H1 (cell line): Measurements from ENCODE around the gene DECR2. TPM values are rescaled to one million over a fixed set of nuclear protein-coding genes. Genes with fewer than 3 reads are reported as not detected.

ENCODE experiments used
- CTCF ChIA-PET: fragments of 300-600 bp; sonication (Branson Sonifier 250); formaldehyde crosslinking; loops from one replicate; lab custom pipeline; 2021; ENCODE audit not compliant: partially characterized antibody; lab: Charles Lee
- POLR2A ChIA-PET: fragments of 300-600 bp; sonication (Branson Sonifier 250); formaldehyde crosslinking; loops from one replicate; lab custom pipeline; 2021; ENCODE audit warnings: inconsistent platforms; ENCODE audit not compliant: partially characterized antibody; lab: Charles Lee
- DNase-seq, 2 experiments: peaks; one replicate each; pipeline versions ENCODE4 v3.0.0 to v3.0.0-alpha.2; 2010 to 2022; ENCODE audit warnings: low spot score in 2 of 2, low read depth in 1 of 2, mixed read lengths in 1 of 2
- FAIRE-seq: peaks from 2 replicates; lab custom pipeline; 2011; peaks lifted over from hg19 to GRCh38; lab: Jason Lieb, UNC
- H2AFZ ChIP-seq: 2 replicates; pipeline ENCODE4 v1.8.1; 2012; ENCODE audit warnings: low read length, inconsistent platforms
- H2AK5ac ChIP-seq: 2 replicates; pipeline ENCODE4 v1.6.1; 2013; ENCODE audit warnings: low read depth, low read length
- H2BK120ac ChIP-seq: replicated peaks from 2 replicates; pipeline ENCODE3; 2013; ENCODE audit warnings: low read depth, low read length, inconsistent platforms
- H2BK12ac ChIP-seq: 2 replicates; pipeline ENCODE4 v1.6.1; 2013; ENCODE audit warnings: low read depth, low read length
- H2BK15ac ChIP-seq: 2 replicates; pipeline ENCODE4 v1.6.1; 2013; ENCODE audit warnings: low read length
- H2BK20ac ChIP-seq: 2 replicates; pipeline ENCODE4 v1.6.1; 2013; ENCODE audit warnings: low read length
- H2BK5ac ChIP-seq: 2 replicates; pipeline ENCODE4 v1.6.1; 2013; ENCODE audit warnings: low read depth, low read length
- H3K14ac ChIP-seq: 2 replicates; pipeline ENCODE4 v1.6.1; 2013; ENCODE audit warnings: inconsistent platforms; ENCODE audit not compliant: insufficient read length
- H3K18ac ChIP-seq: 2 replicates; pipeline ENCODE4 v1.6.1; 2013; ENCODE audit warnings: low read length; ENCODE audit errors: extremely low read depth
- H3K23ac ChIP-seq: 2 replicates; pipeline ENCODE4 v1.6.1; 2013; ENCODE audit warnings: inconsistent platforms; ENCODE audit not compliant: insufficient read length
- H3K23me2 ChIP-seq: 2 replicates; pipeline ENCODE4 v1.6.1; 2013; ENCODE audit warnings: low read depth, low read length
- H3K27ac ChIP-seq: 2 replicates; pipeline ENCODE4 v1.6.1; 2011; ENCODE audit warnings: low read depth, low read length, inconsistent platforms
- H3K27me3 ChIP-seq, 4 experiments: replicated peaks in 1 of 4; 1 replicate in 1 of 4; 2 replicates in 3 of 4; pipeline versions ENCODE4 v1.6.1 to v1.8.1; 2011 to 2013; ENCODE audit warnings: low read length in 3 of 4, mild to moderate bottlenecking in 3 of 4, inconsistent platforms in 2 of 4, mixed read lengths in 2 of 4, moderate library complexity in 1 of 4; ENCODE audit not compliant: control insufficient read depth in 3 of 4, insufficient read depth in 3 of 4; ENCODE audit errors: extremely low read depth in 1 of 4
- H3K36me3 ChIP-seq, 4 experiments: 2 replicates each; pipeline versions ENCODE4 v1.6.1 to v1.8.1; 2011 to 2013; ENCODE audit warnings: mild to moderate bottlenecking in 4 of 4, low read length in 3 of 4, moderate library complexity in 2 of 4, control low read depth in 1 of 4, inconsistent platforms in 1 of 4; ENCODE audit not compliant: insufficient read depth in 4 of 4, control insufficient read depth in 2 of 4
- H3K4ac ChIP-seq: replicated peaks from 2 replicates; pipeline ENCODE3; 2013; ENCODE audit warnings: low read length, low read depth, mixed read lengths, inconsistent platforms; ENCODE audit not compliant: insufficient read length
- H3K4me1 ChIP-seq, 4 experiments: replicated peaks in 1 of 4; 1 replicate in 1 of 4; 2 replicates in 3 of 4; pipeline versions ENCODE4 v1.6.1 to v1.8.1; 2011 to 2013; ENCODE audit warnings: low read length in 3 of 4, inconsistent platforms in 2 of 4, mixed read lengths in 1 of 4; ENCODE audit not compliant: insufficient read depth in 4 of 4, control insufficient read depth in 3 of 4
- H3K4me2 ChIP-seq, 2 experiments: 2 replicates each; pipeline versions ENCODE4 v1.6.1 to v1.8.1; 2011 to 2013; ENCODE audit warnings: low read depth in 2 of 2, low read length in 2 of 2, control low read depth in 1 of 2, inconsistent platforms in 1 of 2, mild to moderate bottlenecking in 1 of 2; ENCODE audit not compliant: insufficient read depth in 1 of 2
- H3K4me3 ChIP-seq, 4 experiments: fragments of 200-600, 300-600 bp in 1 of 4; sonication (generic), shearing (Covaris generic), sonication (Bioruptor Twin) in 1 of 4; 2 replicates each; pipeline versions ENCODE4 v1.5.1 to v1.8.1; 2011 to 2016; ENCODE audit warnings: low read length in 4 of 4, low read depth in 3 of 4, control low read depth in 2 of 4, inconsistent platforms in 2 of 4, mild to moderate bottlenecking in 2 of 4, mixed read lengths in 1 of 4, moderate library complexity in 1 of 4; ENCODE audit not compliant: insufficient read depth in 2 of 4; ENCODE audit errors: extremely low read depth in 1 of 4
- H3K56ac ChIP-seq: replicated peaks from 2 replicates; pipeline ENCODE3; 2013; ENCODE audit warnings: low read depth, mild to moderate bottlenecking, mixed read lengths, low read length, inconsistent platforms; ENCODE audit not compliant: insufficient read length
- H3K79me1 ChIP-seq: 2 replicates; pipeline ENCODE4 v1.6.1; 2013; ENCODE audit warnings: low read depth, low read length, control low read depth
- H3K79me2 ChIP-seq, 2 experiments: 2 replicates each; pipeline versions ENCODE4 v1.6.1 to v1.8.1; 2012 to 2013; ENCODE audit warnings: low read length in 2 of 2, mild to moderate bottlenecking in 2 of 2, inconsistent platforms in 1 of 2; ENCODE audit not compliant: insufficient read depth in 2 of 2, control insufficient read depth in 1 of 2
- H3K9ac ChIP-seq, 4 experiments: replicated peaks in 1 of 4; 1 replicate in 1 of 4; 2 replicates in 3 of 4; pipeline versions ENCODE4 v1.6.1 to v1.8.1; 2011 to 2013; ENCODE audit warnings: low read depth in 3 of 4, low read length in 3 of 4, control low read depth in 2 of 4, mild to moderate bottlenecking in 2 of 4, moderate library complexity in 2 of 4, inconsistent platforms in 1 of 4; ENCODE audit errors: extremely low read depth in 1 of 4
- H3K9me3 ChIP-seq, 2 experiments: 2 replicates each; pipeline versions ENCODE4 v1.6.1 to v1.8.1; 2012 to 2013; ENCODE audit warnings: mild to moderate bottlenecking in 2 of 2, moderate library complexity in 2 of 2, control low read depth in 1 of 2, inconsistent platforms in 1 of 2, low read depth in 1 of 2, low read length in 1 of 2, mixed read lengths in 1 of 2; ENCODE audit not compliant: insufficient read depth in 2 of 2
- H4K20me1 ChIP-seq, 2 experiments: replicated peaks in 1 of 2; 2 replicates each; pipeline versions ENCODE3 to v1.8.1; 2011 to 2013; ENCODE audit warnings: inconsistent platforms in 2 of 2, low read length in 2 of 2, mild to moderate bottlenecking in 1 of 2; ENCODE audit not compliant: insufficient read depth in 2 of 2, control insufficient read depth in 1 of 2
- H4K5ac ChIP-seq: 2 replicates; pipeline ENCODE4 v1.6.1; 2013; ENCODE audit warnings: low read length, low read depth, mixed read lengths, inconsistent platforms; ENCODE audit not compliant: insufficient read length
- H4K8ac ChIP-seq: 2 replicates; pipeline ENCODE4 v1.8.0; 2013; ENCODE audit warnings: mild to moderate bottlenecking, moderate library complexity, low read length, inconsistent platforms; ENCODE audit not compliant: insufficient read depth; ENCODE audit errors: extremely low read depth
- H4K91ac ChIP-seq: replicated peaks from 2 replicates; pipeline ENCODE3; 2013; ENCODE audit warnings: low read length, mixed read lengths, inconsistent platforms; ENCODE audit not compliant: insufficient read length
- ATF2 ChIP-seq: IDR thresholded peaks from 2 replicates; pipeline ENCODE4 v1.6.1; 2012; ENCODE audit warnings: low read length, inconsistent platforms
- YY1 ChIP-seq: IDR thresholded peaks from 2 replicates; pipeline ENCODE4 v1.6.1; 2011; ENCODE audit warnings: low read depth, mild to moderate bottlenecking, low read length
- WGBS, 2 experiments: shearing (Covaris generic) in 1 of 2; methylation state at CpG; one replicate each; pipeline versions ENCODE4 v1.1.6 to v1.1.7; 2013 to 2015; ENCODE audit warnings: low lambda C conversion rate in 2 of 2, mixed read lengths in 2 of 2, inconsistent platforms in 1 of 2, low coverage in 1 of 2, missing lambda C conversion rate in 1 of 2; ENCODE audit not compliant: insufficient replicate concordance in 2 of 2, insufficient coverage in 1 of 2, insufficient read length in 1 of 2; ENCODE audit errors: extremely low coverage in 1 of 2, missing lambda C conversion rate in 1 of 2; 5-methylcytosine and 5-hydroxymethylcytosine counted together
- polyA plus RNA-seq, 7 experiments: library from polyadenylated mRNA; depleted of rRNA in 3 of 7; stranded (reverse) in 5 of 7; unstranded in 2 of 7; fragments of >200 nt in 5 of 7; fragments of 200-250 nt in 2 of 7; gene quantifications; 1 replicate in 5 of 7; 2 replicates in 1 of 7; 4 replicates in 1 of 7; pipeline versions ENCODE4 v1.2.1 to v1.2.3, GENCODE V29; 2011 to 2013; ENCODE audit warnings: missing spikeins in 2 of 7, mixed read lengths in 2 of 7
- total RNA-seq: library from RNA; stranded (reverse); fragmentation: NEBNext Ultra II Directional; extraction: Animal tissue kit (Norgen Biotek cat#: 25700); gene quantifications from 2 replicates; pipeline ENCODE4 v1.2.1, GENCODE V29; 2021

Gene DECR2
- total and polyA plus RNA-seq, 2 of the 8 experiments (the other 6 are each of a cell fraction or from before 2014, with no cell fraction given): 28.2 to 39.9 TPM

- Histone ChIP-seq H3K14ac (no peak overlapping the region), H2BK15ac (no peak overlapping the region)
Measured at GRCh38 chr16:389352-389751, 12.3 kb upstream of the DECR2 start.

More at GRCh38 chr16:389352-389751, 12.3 kb upstream of the DECR2 start:
- Histone ChIP-seq H2BK20ac (no peak overlapping the region), H3K9me3 (peaks cover 0 to 5% of the 10 kb centered on the region in 2 experiments; a peak in 2 of 4 replicates), H3K4me2 (no peak overlapping the region), H2BK12ac (no peak overlapping the region), H3K27me3 (no peaks in the 10 kb centered on the region), H2AK5ac (no peak overlapping the region), H3K79me2 (no peaks in the 10 kb centered on the region), H3K56ac (no peak overlapping the region), H4K91ac (no peak overlapping the region), H3K79me1 (no peaks in the 10 kb centered on the region), H3K4me1 (peaks cover 0 to under 1% (median under 1%) of the 10 kb centered on the region in 4 experiments; a peak in 3 of 7 replicates), H4K8ac (no peak overlapping the region), H3K23me2 (no peaks in the 10 kb centered on the region), H3K4ac (no peak overlapping the region), H2BK120ac (no peak overlapping the region), H3K36me3 (no peaks in the 10 kb centered on the region), H2AFZ (no peak overlapping the region), H4K5ac (no peak overlapping the region), H3K9ac (no peak overlapping the region), H2BK5ac (no peak overlapping the region), H3K18ac (no peak overlapping the region), H3K23ac (no peak overlapping the region), H3K4me3 (no peak overlapping the region), H4K20me1 (no peaks in the 10 kb centered on the region), H3K27ac (no peak overlapping the region)
- TF ChIP-seq YY1: no peak
- TF ChIP-seq ATF2: no peak
- no peak for DNase-seq
- WGBS, 2 experiments: 84% methylated on average over 10 of the region's 10 CpGs; no CpG with 5 or more reads in 1 of the 2 experiments
- ChIA-PET CTCF (interaction anchor here (0.6 to 4.9 kb wide), 4 partner anchors 91 to 131 kb away, joined by 3 to 31 read pairs (median 5); no protein-coding TSS in a partner anchor), POLR2A (interaction anchor here (3.2 to 7.3 kb wide), 2 partner anchors 8 to 10 kb away, joined by 11 to 67 read pairs; partner anchors contain the start of gene NME4)
- FAIRE-seq: no peak
